Measurements from ENCODE around the gene ANTKMT. TPM values are rescaled to one million over a fixed set of nuclear protein-coding genes. Genes with fewer than 3 reads are reported as not detected.

The ANTKMT gene
- polyA plus RNA-seq, 1 donor from 2014 or later, result 73.4 TPM

DNA sequence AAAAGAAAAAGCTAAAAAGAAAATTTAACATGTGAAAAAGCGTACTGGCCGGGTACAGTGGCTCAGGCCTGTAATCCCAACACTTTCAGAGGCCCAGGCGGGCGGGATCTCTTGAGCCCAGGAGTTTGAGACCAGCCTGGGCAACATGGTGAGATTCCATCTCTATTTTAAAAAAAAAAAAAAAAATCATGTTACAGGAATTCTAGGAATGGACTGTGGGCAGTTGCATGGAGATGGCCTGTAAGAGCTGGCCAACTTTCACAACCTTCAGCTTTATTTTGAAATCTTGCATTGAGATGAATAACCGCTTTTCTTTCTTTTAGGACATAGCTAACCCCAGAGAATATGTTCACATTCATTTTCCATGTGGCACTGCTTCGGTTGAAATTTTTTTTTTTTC lies 28.1 kb downstream of the ANTKMT start:
- Histone ChIP-seq H3K4me3 (ENCODE audit: low read length) (no peak overlapping the region), H3K27me3 (ENCODE audit: insufficient read depth, low read depth, low read length) (no peaks in the 10 kb centered on the region), H3K79me2 (replicated peaks; ENCODE audit: insufficient read depth, low read length) (no peaks in the 10 kb centered on the region), H3K27ac (ENCODE audit: low read length) (no peak overlapping the region), H3K9me2 (ENCODE audit: insufficient read depth, low read length) (no peaks in the 10 kb centered on the region), H4K20me1 (ENCODE audit: insufficient read depth) (no peaks in the 10 kb centered on the region), H3K4me2 (ENCODE audit: low read length) (no peak overlapping the region), H3K9me3 (ENCODE audit: low read length) (no peaks in the 10 kb centered on the region), H3F3A (ENCODE audit: insufficient read depth, low read length, poor library complexity, severe bottlenecking) (no peaks in the 10 kb centered on the region), H3K9ac (ENCODE audit: low read length) (no peak overlapping the region), H3K36me3 (ENCODE audit: insufficient read depth, low read length) (no peaks in the 10 kb centered on the region), H2AFZ (ENCODE audit: low read depth, low read length) (no peak overlapping the region)
- TF ChIP-seq RAD21 (conservative IDR thresholded peaks at IDR 0.05), result no peak
- TF ChIP-seq, protein P1, sequence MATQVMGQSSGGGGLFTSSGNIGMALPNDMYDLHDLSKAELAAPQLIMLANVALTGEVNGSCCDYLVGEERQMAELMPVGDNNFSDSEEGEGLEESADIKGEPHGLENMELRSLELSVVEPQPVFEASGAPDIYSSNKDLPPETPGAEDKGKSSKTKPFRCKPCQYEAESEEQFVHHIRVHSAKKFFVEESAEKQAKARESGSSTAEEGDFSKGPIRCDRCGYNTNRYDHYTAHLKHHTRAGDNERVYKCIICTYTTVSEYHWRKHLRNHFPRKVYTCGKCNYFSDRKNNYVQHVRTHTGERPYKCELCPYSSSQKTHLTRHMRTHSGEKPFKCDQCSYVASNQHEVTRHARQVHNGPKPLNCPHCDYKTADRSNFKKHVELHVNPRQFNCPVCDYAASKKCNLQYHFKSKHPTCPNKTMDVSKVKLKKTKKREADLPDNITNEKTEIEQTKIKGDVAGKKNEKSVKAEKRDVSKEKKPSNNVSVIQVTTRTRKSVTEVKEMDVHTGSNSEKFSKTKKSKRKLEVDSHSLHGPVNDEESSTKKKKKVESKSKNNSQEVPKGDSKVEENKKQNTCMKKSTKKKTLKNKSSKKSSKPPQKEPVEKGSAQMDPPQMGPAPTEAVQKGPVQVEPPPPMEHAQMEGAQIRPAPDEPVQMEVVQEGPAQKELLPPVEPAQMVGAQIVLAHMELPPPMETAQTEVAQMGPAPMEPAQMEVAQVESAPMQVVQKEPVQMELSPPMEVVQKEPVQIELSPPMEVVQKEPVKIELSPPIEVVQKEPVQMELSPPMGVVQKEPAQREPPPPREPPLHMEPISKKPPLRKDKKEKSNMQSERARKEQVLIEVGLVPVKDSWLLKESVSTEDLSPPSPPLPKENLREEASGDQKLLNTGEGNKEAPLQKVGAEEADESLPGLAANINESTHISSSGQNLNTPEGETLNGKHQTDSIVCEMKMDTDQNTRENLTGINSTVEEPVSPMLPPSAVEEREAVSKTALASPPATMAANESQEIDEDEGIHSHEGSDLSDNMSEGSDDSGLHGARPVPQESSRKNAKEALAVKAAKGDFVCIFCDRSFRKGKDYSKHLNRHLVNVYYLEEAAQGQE (IDR thresholded peaks at IDR 0.05; ENCODE audit: borderline replicate concordance), result no peak
- TF ChIP-seq, protein P2, sequence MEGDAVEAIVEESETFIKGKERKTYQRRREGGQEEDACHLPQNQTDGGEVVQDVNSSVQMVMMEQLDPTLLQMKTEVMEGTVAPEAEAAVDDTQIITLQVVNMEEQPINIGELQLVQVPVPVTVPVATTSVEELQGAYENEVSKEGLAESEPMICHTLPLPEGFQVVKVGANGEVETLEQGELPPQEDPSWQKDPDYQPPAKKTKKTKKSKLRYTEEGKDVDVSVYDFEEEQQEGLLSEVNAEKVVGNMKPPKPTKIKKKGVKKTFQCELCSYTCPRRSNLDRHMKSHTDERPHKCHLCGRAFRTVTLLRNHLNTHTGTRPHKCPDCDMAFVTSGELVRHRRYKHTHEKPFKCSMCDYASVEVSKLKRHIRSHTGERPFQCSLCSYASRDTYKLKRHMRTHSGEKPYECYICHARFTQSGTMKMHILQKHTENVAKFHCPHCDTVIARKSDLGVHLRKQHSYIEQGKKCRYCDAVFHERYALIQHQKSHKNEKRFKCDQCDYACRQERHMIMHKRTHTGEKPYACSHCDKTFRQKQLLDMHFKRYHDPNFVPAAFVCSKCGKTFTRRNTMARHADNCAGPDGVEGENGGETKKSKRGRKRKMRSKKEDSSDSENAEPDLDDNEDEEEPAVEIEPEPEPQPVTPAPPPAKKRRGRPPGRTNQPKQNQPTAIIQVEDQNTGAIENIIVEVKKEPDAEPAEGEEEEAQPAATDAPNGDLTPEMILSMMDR (IDR thresholded peaks at IDR 0.05; ENCODE audit: poor library complexity, severe bottlenecking), result no peak
- no peak for TF ChIP-seq POLR2AphosphoS5 (IDR thresholded peaks at IDR 0.05)
- no peak for TF ChIP-seq TAF1 (IDR thresholded peaks at IDR 0.05; ENCODE audit: low read depth)
- no peak for TF ChIP-seq EP300 (conservative IDR thresholded peaks at IDR 0.05; ENCODE audit: poor library complexity, severe bottlenecking)
- no peak for TF ChIP-seq SMC3 (conservative IDR thresholded peaks at IDR 0.05; ENCODE audit: poor library complexity)
- TF ChIP-seq MXI1 (conservative IDR thresholded peaks at IDR 0.05; ENCODE audit: poor library complexity, severe bottlenecking), result no peak
- TF ChIP-seq EZH2 (IDR thresholded peaks at IDR 0.05; ENCODE audit: borderline replicate concordance, insufficient read depth, low read length, poor library complexity, severe bottlenecking), result no peak

DNA sequence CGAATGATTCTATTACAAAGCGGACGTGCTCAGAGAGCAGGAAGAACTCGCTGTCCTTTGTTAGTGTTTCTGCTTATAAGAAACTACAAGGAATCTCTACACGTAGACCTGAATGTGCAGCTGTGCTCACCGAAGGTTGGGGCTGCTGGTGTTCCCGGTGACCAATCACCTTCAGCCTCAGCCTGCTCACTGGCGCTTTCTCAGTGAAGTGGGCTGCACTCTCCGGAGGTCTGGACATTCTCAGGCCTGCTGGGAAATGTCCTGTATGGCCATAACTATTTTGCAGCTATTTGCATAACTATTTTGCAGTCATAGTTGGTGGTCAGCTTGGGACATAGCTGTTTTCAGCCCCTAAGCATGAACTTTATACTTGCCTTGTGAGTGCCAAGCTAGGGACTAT lies 29.5 kb downstream of the ANTKMT start:
- Histone ChIP-seq H3K9me3 (ENCODE audit: low read length) (no peaks in the 10 kb centered on the region), H3K9ac (ENCODE audit: low read length) (no peak overlapping the region), H3K9me2 (ENCODE audit: insufficient read depth, low read length) (no peaks in the 10 kb centered on the region), H3K27ac (ENCODE audit: low read length) (no peak overlapping the region), H3K4me3 (ENCODE audit: low read length) (no peak overlapping the region), H4K20me1 (ENCODE audit: insufficient read depth) (no peaks in the 10 kb centered on the region), H2AFZ (ENCODE audit: low read depth, low read length) (no peak overlapping the region), H3K36me3 (ENCODE audit: insufficient read depth, low read length) (no peaks in the 10 kb centered on the region), H3F3A (ENCODE audit: insufficient read depth, low read length, poor library complexity, severe bottlenecking) (no peaks in the 10 kb centered on the region), H3K27me3 (ENCODE audit: insufficient read depth, low read depth, low read length) (no peaks in the 10 kb centered on the region), H3K4me2 (ENCODE audit: low read length) (no peak overlapping the region), H3K79me2 (replicated peaks; ENCODE audit: insufficient read depth, low read length) (no peaks in the 10 kb centered on the region)
- TF ChIP-seq TAF1 (IDR thresholded peaks at IDR 0.05; ENCODE audit: low read depth), result no peak
- no peak for TF ChIP-seq POLR2AphosphoS5 (IDR thresholded peaks at IDR 0.05)
- no peak for TF ChIP-seq EZH2 (IDR thresholded peaks at IDR 0.05; ENCODE audit: borderline replicate concordance, insufficient read depth, low read length, poor library complexity, severe bottlenecking)
- TF ChIP-seq MXI1 (conservative IDR thresholded peaks at IDR 0.05; ENCODE audit: poor library complexity, severe bottlenecking), result no peak
- TF ChIP-seq, protein P2 (IDR thresholded peaks at IDR 0.05; ENCODE audit: poor library complexity, severe bottlenecking), result no peak
- TF ChIP-seq SMC3 (conservative IDR thresholded peaks at IDR 0.05; ENCODE audit: poor library complexity), result no peak
- TF ChIP-seq, protein P1 (IDR thresholded peaks at IDR 0.05; ENCODE audit: borderline replicate concordance), result no peak
- TF ChIP-seq RAD21 (conservative IDR thresholded peaks at IDR 0.05), result no peak
- no peak for TF ChIP-seq EP300 (conservative IDR thresholded peaks at IDR 0.05; ENCODE audit: poor library complexity, severe bottlenecking)
